ENCODE measurements around the gene CMBL. TPM values are rescaled to one million over a fixed set of nuclear protein-coding genes. Genes with fewer than 3 reads are reported as not detected.
"Not testable (repeated sequence)": the region's sequence is repeated elsewhere in the genome, so short reads cannot be mapped to it uniquely, and the experiment has no call there.

Gene CMBL
- polyA plus RNA-seq, 3 donors = 41.2 to 52.2 (median 41.6) TPM

- not testable (repeated sequence) for DNase-seq (ENCODE audit: extremely low read depth in 1 of 11, low read depth in 9 of 11, low spot score in 4 of 11)
These were observed 60.5 kb downstream of the CMBL start for GRCh38 chr5:10247217-10247616.

GRCh38 chr5:10246761-10247160, 60.9 kb downstream of the CMBL start:
- no peak for DNase-seq (ENCODE audit: extremely low read depth in 1 of 11, low read depth in 9 of 11, low spot score in 4 of 11)

- DNase-seq (ENCODE audit: extremely low read depth in 1 of 11, low read depth in 9 of 11, low spot score in 4 of 11) = no peak
These were observed 63.3 kb downstream of the CMBL start for GRCh38 chr5:10244342-10244944.

GRCh38 chr5:10243660-10244240, 64.0 kb downstream of the CMBL start:
- DNase-seq (ENCODE audit: extremely low read depth in 1 of 11, low read depth in 9 of 11, low spot score in 4 of 11) = no peak

- DNase-seq (ENCODE audit: extremely low read depth in 1 of 11, low read depth in 9 of 11, low spot score in 4 of 11) = no peak
These were observed 72.4 kb downstream of the CMBL start for GRCh38 chr5:10235350-10235749.

- DNase-seq (ENCODE audit: extremely low read depth in 1 of 11, low read depth in 9 of 11, low spot score in 4 of 11) = no peak
These were observed 74.2 kb downstream of the CMBL start for GRCh38 chr5:10233505-10233904.

DNA sequence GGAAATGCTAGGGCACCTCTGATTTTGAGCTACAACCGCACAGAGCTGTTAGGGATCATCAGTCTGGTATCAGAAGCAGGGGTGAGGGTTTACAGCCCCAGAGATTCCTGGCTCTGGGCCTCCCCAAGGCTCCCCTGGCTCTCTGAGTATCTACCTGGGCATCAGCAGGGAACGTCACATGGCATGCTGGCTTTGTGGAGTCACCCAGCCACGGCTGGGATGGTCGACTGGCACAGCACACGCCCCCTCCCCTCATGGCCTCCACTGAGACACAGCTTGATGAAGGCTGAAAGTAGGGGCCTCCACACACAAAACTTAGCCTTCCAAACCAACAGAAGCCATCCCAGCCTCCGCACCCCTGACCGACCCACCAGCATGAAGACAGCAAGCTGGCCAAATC, 74.7 kb downstream of the CMBL start:
- no peak for DNase-seq (ENCODE audit: extremely low read depth in 1 of 11, low read depth in 9 of 11, low spot score in 4 of 11)

- no peak for DNase-seq (ENCODE audit: extremely low read depth in 1 of 11, low read depth in 9 of 11, low spot score in 4 of 11)
These were observed 75.3 kb downstream of the CMBL start for GRCh38 chr5:10232386-10232785.

DNA sequence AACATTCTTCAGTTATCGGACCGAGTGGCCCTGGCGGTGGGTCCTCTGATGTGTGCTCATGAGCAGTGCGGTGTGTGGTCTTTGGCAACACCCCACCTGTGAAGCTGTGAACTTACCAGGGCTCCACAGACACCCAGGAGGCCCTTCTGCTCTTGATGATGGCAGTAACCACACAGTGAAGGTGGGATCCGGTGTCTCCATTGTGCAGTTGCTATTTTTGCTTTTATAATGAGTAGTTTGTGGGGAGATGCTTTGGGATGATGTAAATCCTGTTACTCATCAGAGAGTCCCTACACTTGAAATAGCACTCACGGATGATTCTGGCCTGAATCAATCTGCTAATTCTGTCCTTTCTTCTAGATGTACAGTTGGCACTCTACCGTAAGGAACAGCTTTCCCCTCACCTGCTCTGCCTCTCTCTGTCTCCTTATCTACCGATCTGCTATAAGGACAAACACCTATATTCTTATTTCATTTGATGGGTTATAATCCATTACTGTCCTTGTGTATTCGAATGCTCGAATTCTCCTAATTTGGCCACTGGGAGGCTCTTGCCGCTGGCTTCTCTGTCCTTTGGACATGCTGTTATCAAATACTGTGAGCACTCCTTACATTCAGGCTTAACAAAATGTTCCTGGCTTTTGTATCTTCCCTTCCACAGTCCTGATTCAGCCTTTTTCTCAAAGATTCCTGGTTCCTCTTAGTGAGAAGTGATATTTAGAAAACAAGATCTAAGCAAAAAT, 78.2 kb downstream of the CMBL start:
- no peak for DNase-seq (ENCODE audit: extremely low read depth in 1 of 11, low read depth in 9 of 11, low spot score in 4 of 11)

GRCh38 chr5:10228288-10228687, 79.4 kb downstream of the CMBL start:
- DNase-seq (ENCODE audit: extremely low read depth in 1 of 11, low read depth in 9 of 11, low spot score in 4 of 11) = no peak

Other genes with a start within 250 kb of the CMBL start
- 10 to 100 TPM; 19.9 to 24.5 (median 21.1) TPM for gene ATPSCKMT, start 58.0 kb downstream of the CMBL start, polyA plus RNA-seq (ENCODE audit: insufficient read length in 3 of 3)
- 100 to 1,000 TPM; 234 to 298 (median 257) TPM for gene CCT5, start 57.6 kb downstream of the CMBL start, polyA plus RNA-seq (ENCODE audit: insufficient read length in 3 of 3)
- 100 to 1,000 TPM; 174 to 227 (median 208) TPM for gene MARCHF6, start 45.8 kb upstream of the CMBL start, polyA plus RNA-seq (ENCODE audit: insufficient read length in 3 of 3)
- gene ROPN1L, start 134.0 kb upstream of the CMBL start, polyA plus RNA-seq (ENCODE audit: insufficient read length in 3 of 3) = 1 to 10 TPM in 2 of 3 donors, under 1 TPM in 1; 0.37 to 1.6 (median 1.1) TPM

Data from renal cortex interstitium (tissue), 11 donors.